HG03565 (cell line): ENCODE measurements around the gene MYO9B.
"Not testable (repeated sequence)": the region's sequence is repeated elsewhere in the genome, so short reads cannot be mapped to it uniquely, and the experiment has no call there.

Experiments
- ATAC-seq: cut with Tn5 transposase; IDR thresholded peaks from one replicate; pipeline ENCODE4 v1.9.1; 2021; ENCODE audit warnings: mild to moderate bottlenecking, moderate library complexity; ENCODE audit not compliant: unreplicated experiment

Gene MYO9B

DNA sequence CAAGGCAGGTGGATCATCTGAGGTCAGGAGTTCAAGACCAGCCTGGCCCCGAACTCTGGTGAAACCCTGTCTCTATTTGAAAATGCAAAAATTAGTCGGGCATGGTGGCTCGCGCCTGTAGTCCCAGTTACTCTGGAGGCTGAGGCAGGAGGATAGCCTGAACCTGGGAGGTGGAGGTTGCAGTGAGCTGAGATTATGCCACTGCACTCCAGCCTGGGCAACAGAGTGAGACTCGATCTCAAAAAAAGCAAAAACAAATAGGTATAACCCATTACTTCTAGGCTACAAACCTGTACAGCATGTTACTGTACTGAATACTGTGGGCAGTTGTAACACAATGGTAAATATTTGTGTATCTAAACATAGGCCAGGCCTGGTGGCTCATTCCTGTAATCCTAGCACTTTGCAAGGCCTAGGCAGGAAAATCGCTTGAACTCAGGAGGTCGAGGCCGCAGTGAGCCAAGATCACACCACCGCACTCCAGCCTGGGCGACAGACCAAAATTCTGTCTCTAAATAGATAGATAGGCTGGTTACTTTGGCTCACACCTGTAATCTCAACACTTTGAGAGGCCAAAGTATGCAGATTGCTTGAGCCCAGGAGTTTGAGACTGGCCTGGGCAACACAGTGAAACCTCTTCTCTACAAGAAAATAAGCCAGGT, 63.5 kb downstream of the MYO9B start:
- no peak for ATAC-seq

DNA sequence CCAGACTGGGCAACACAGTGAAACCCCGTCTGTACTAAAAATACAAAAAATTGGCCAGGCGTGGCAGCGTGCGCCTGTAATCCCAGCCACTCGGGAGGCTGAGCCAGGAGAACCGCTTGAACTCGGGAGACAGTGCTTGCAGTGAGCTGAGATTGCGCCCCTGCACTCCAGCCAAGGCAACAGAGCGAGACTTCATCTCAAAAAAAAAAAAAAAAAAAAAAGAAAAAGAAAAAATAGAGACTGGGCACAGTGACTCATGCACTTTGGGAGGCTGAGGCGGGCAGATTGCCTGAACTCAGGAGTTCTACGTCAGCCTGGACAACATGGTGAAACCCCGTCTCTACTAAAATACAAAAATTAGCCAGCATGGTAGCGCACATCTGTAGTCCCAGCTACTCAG, 69.2 kb downstream of the MYO9B start:
- ATAC-seq: not testable (repeated sequence)

DNA sequence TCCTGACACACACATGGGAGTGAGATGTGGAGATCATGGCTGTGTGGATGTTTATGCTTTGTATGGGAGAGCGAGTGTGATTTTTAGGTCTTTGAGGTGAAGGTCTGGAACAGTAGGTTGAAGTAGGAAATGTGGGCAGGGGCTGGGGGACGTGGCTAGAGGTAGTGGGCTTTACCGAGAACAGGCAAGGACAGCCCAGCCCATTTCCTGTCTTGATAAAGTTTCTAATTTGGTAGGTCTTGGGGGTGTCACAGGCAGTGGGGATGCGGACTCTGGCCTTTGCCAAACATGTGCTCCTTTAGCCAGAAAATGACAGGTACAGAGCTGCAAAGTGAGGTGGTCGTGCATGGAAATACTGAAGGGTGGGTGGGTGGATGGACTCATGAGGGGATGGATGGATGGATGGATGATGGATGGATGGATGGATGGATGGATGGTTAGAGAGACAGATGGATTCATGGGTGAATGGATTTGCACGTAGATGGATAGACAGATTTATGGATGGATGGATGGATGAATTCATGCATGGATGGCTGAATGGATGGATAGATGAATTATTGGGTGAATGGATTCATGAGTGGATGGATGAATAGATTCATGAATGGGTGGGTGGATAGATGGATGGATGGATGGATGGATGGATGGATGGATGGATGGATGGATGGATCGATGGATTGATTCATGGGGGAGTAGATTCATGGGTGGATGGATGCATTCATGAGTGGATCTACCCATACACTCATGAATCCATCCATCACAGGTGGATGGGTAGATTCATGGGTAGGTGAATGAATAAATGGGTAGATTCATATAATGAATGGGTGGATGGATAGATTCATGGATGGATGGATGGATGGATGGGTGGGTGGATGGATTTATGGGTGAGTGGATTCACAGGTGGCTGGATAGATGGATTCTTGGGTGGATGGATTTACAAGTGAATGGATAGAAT, 70.2 kb downstream of the MYO9B start:
- no peak for ATAC-seq

DNA sequence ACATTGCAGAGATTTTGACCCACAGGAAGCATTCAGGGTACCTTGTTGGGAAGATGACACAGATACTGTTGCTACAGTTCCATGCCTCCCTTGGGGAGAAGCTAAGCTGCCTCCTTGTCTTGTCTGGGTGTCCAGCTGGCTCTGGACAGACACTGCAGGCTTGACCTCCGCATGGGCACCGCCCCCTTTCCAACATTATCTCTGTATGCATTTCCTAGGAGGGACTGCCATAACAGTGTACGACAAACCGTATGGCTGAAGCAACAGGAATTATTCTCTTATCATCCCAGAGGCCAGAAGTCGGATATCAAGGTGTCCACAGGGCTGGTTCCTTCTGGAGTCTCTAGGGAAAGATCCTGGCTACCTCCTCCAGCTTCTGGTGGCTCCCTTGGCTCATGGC, 72.6 kb downstream of the MYO9B start:
- ATAC-seq: no peak

DNA sequence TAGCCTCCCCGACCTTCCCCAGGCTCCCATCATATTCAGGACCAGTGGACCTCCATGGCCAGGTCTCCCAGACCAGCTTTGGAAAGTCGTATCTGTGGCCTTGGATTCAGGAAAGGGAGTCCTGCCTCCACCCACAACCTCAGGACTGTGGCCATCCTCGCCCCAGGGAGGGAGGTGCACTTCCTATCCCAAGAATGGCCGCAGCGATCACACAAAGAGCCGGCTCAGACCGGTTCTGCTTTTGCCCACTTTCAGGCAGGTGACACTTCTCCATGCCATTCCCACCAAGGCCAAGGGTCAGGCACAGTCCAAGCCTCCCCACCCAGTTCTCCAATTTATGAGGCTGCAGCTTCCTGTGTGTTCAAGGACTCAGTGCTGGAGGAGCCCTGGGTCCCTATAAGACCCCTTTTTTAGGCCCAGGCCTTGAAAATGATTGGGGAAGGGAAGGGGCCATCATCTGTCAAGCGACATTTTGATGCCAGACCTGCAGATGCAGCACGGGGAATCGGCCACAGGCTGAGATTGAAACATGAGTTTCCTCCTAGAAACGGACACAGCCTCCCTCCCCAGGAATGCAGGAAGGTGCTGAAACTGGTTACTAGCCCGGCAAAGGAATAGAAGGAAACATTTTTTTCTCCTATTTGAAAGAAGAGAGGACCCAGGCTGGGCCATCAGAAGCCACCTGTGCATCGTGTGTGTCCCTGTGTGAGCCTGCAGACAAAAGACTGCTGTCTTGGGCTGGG, 74.0 kb downstream of the MYO9B start:
- no peak for ATAC-seq

DNA sequence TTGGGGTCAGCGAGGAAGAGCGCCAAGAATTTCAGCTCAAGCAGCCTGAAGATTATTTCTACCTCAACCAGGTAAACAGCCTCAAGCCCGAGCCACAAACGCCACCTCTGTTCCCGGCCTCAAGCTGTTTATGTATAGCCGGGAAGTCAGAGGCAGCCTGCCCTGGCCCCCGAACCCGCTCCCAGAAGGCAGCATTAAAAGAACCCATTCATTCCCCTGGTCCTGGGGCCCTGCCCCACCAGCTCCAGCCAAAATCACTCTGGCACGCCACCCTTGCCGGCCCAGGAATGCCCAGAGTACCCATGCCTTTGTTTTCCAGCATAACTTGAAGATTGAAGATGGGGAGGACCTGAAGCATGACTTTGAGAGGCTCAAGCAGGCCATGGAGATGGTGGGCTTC, 78.4 kb downstream of the MYO9B start:
- no peak for ATAC-seq

DNA sequence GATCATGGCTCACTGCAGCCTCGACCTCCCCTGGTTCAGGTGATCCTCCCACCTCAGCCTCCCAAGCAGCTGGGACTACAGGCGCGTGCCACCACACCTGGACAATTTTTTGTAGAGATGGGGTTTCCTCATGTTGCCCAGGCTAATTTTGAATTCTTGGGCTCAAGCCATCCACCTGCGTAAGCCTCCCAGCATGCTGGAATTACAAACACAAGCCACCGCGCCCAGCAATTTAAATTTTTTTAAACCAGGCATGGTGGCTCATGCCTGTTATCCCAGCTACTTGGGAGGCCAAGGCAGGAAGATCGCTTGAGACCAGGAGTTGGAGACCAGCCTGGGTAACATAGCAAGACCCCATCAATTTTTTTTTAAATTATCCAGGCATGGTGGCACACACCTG, 79.7 kb downstream of the MYO9B start:
- ATAC-seq: no peak

DNA sequence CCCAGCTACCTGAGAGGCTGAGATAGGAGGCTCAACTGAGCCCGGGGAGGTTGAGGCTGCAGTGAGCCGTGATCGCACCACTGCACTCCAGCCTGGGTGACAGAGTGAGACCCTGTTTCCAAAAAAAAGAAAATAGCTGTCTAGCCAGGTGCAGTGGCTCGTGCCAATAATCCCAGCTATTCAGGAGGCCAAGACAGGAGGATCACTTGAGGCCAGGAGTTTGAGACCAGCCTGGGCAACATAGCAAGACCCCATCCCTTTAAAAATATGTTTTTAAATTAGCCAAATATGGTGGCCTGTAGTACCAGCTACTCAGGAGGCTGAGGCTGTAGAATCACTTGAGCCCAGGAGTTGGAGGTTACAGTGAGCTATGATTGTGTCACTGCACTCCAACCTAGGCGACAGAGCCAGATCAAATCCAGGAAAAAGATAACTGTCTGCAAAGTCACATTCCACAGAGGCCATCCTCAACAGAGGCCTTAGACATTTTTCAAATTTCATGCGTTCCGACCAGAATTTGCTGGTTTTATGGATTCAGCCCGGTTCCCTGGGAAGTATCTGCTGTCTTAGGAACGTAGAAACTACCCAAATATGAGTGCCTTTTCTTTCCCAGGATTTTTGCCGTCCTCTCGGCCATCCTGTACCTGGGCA, 80.8 kb downstream of the MYO9B start:
- ATAC-seq: no peak

DNA sequence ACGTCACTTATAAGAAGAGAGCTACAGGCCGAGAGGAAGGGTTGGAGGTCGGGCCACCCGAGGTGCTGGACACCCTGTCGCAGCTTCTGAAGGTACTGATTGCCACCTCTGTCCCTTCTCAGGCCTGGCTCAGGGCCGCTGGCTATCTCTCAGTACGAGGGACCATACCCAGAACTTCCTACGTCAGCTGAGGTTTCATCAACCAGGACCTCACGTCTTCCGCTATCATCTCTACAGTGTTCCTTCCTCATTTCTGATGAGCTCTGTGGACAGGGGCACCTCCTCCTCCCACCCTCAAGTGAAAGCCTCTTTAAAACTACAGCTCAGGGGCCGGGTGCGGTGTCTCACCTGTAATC, 81.3 kb downstream of the MYO9B start:
- no peak for ATAC-seq

DNA sequence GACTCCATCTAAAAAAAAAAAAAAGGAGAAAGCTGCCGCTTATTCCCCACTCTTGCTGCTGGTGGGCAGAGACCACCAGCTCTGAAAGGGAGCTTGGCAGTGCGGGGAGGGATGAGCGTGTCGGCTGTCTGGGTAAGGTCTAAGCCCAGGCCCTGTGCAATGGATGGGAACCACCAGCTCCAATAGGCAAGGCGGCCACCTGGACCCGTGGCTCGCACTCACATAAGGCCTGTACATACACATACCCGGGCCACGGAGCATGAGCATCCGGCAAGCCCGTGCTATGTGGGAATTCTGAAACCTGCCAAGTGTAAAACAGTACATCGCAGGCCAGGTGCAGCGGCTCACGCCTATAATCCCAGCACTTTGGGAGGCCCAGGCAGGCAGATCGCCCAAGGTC, 83.0 kb downstream of the MYO9B start:
- no peak for ATAC-seq

DNA sequence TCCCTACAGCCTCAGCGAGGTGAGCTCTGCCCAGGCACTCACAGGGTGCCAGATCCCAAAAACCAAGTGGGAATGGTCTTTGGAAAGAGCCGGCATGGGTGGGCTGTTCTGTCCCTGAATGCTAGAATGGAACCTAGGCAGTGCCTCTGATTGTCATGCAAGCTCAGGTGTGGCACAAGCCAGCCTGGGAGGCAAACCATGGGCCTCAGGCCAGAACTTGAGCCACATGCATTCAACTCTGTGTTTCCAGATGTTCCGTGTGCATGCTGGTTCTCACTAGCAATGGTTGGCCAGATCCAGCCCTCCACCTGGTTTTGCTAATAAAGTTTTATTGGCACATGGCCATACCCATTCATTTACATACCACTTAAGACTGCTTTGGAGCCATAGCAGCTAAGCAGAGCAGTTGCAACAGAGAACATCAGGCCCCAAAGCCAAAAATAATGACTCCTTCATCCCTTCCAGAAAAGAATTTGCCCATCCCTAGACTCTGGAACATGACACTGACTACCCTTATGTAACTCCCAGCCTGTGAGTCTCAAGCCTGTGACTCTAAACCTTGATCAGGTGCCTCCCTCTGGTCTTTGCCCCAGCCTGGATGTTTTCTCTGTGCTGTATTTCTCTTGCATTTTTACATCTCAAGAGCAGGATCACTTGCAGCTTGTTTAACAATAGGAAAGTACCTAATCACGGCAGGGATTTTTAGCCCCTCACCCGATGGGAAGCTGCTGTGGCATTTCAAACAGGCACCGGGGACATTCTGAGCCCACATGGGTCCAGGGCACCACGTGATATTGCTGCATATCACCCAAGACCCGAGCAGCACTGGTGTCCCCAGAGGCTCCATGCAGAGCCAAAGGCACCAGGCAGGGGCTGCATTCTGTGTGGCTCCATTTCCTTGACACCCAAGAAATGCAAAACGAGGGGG, 84.2 kb downstream of the MYO9B start:
- ATAC-seq: no peak

DNA sequence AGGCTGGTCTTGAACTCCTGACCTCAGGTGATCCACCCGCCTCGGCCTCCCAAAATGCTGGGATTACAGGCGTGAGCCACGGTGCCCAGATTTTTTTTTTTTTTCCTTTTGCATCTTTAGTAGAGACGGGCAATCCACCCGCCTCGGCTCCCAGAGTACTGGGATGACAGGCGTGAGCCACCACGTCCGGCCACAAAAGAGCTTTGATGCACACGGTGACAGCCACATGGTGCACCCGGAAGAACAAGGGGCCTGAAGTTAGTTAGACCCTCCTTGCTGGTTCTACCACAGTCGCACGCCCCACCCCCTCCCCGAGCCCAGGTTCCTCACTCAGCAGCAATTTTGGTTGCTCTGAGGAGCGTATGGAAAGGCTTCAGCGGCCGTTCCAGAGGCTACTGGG, 85.3 kb downstream of the MYO9B start:
- no peak for ATAC-seq

DNA sequence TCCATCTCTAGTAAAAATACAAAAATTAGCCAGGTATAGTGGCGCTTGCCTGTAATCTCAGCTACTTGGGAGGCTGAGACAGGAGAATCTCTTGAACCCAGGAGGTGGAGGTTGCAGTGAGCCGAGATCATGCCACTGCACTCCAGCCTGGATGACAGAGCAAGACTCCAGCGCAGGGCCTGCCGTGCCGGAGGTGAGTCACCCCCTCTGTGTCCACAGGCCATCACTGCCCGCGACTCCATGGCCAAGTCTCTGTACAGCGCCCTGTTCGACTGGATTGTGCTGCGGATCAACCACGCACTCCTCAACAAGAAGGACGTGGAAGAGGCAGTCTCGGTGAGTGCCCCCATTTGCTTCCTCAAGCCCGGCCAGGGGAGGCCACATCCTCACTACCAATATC, 86.6 kb downstream of the MYO9B start:
- not testable (repeated sequence) for ATAC-seq

DNA sequence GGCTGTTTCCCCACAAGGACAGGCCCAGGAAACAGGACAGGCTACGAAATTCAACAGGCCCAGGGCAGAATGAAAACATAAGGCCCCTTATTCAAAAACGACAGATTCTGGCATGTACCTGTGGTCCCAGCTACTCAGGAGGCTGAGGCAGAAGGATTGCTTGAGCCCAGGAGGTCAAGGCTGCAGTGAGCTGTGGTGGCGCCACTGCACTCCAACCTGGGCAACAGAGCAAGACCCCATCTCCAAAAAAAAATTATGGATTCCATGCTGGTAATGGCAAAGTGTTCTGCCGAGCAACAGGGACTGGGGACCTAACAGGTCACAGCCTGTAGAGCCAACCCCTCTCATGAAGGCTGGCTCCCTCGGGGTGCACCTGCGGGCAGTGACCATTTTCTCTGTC, 87.0 kb downstream of the MYO9B start:
- ATAC-seq: no peak

DNA sequence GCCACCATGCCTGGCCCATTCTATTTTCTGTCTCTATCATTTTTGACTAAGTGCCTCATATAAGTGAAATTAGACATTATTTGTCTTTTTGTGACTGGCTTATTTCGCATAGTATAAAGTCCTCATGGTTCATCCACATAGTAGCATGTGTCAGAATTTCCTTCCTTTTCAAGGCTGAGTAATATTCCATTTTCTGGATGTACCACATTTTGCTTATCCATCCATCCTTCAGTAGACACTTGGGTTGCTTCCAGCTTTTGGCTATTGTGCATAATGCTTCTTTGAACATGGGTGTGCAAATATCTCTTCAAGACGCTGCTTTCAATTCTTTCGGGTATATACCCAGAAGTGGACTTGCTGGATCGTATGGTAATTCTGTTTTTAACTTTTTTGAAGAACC, 88.1 kb downstream of the MYO9B start:
- no peak for ATAC-seq

DNA sequence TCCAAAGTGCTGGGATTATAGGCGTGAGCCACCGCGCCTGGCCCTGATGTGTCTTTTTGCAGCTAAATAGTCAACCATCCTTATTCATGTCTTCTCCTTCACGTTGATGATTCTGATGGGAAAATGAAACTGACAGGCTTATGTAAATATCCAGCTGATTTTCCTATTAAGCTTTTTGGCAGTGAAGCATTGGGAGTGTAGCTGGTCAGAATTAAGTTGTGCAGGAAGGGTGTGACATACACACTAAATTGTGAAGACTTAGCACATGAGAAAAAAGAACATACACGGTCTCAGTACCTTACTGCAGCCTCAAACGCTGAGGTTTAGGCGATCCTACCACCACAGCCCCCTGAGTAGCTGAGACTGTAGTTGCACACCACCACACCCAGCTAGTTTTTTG, 89.1 kb downstream of the MYO9B start:
- no peak for ATAC-seq

DNA sequence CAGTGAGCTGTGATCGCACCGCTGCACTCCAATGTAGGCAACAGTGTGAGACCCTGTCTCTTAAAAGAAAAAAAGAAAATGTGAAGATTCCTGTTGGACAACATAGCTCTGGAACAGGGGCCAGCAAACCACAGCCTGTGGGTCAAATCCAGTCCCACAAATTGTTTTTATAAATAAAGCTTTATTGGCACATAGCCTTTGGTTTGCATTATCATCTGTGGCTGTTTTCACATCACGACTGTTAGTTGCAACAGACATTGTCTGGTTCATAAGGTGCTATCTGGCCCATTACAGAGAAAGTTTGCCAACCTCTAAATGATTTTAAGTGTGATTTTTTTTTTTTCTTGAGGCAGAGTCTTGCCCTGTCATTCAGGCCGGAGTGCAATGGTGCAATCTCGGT, 90.1 kb downstream of the MYO9B start:
- no peak for ATAC-seq

DNA sequence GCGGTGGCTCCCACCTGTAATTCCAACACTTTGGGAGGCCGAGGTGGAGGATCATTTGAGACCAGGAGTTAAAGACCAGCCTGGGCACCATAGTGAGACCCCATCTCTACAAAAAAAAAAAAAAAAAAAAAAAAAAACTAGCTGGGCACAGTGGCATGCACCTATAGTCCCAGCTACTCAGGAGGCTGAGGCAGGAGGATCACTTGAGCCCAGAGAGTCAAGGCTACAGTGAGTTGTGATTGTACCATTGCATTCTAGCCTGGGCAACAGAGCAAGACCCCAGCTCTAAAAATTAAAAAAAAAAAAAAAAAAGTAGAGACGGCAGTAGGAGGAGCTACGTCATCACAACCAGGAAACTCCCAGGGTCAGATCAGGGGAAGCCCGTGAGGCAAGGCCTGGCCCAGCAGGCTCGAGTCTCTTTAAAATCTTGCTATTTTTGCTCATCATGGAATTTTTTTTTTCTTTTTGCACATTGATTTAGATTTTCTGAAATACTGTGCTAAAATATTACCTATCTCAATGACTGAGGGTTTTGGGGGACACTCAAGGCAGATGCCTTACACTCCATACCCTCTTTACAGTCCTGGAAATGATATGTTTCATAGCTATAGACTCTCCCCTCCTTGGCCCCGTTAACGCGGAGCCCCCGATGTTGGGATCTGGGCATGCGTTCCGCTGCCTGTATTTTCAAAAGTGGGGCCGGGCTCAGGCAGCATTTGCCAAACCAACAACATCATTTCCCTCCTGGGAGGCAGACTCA, 95.1 kb downstream of the MYO9B start:
- no peak for ATAC-seq

DNA sequence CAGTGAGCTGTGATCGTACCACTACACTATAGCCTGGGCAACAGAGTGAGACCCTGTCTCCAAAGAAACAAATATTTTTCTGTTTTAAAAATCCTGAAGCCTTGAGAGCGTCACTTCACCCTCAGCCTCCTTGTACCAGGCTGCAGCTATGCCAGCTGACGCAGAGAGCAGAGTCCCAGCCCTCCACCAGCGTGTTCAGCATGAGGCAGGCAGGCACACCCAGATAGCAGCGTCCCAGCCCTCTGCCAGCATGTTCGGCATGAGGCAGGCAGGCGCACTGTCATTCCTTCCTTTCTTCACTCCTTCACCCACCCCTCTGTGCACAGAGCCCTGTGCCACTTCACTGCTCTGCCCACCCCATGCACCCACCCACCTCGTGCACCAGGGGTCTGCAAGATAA, 96.3 kb downstream of the MYO9B start:
- no peak for ATAC-seq
